K562 (cell line): Measurements from ENCODE around the gene INSIG1. TPM values are rescaled to one million over a fixed set of nuclear protein-coding genes. Genes with fewer than 3 reads are reported as not detected.

ENCODE experiments used
- C11orf30 ChIP-seq: fragments of 450-650 bp; IDR thresholded peaks from 2 replicates; pipeline ENCODE4 v1.6.1; 2016; ENCODE audit warnings: low read depth, mild to moderate bottlenecking
- CCAR2 ChIP-seq: fragments of 200-400 bp; formaldehyde crosslinking; IDR thresholded peaks from 2 replicates; pipeline ENCODE4 v1.6.1; 2017; ENCODE audit warnings: mild to moderate bottlenecking, low read depth, low read length
- DACH1 ChIP-seq: fragments of 450-650 bp; IDR thresholded peaks from 2 replicates; pipeline ENCODE4 v1.6.1; 2018; ENCODE audit not compliant: partially characterized antibody
- FIP1L1 ChIP-seq: fragments of 200-400 bp; formaldehyde crosslinking; IDR thresholded peaks from 2 replicates; pipeline ENCODE4 v1.6.1; 2018; ENCODE audit warnings: mild to moderate bottlenecking, low read depth, low read length; ENCODE audit not compliant: poor library complexity, severe bottlenecking
- MCM7 ChIP-seq, 2 experiments: fragments of 450-650 bp; IDR thresholded peaks; 2 replicates each; pipeline ENCODE4 v1.6.1; 2016 to 2018
- MTA2 ChIP-seq: fragments of 450-650 bp; IDR thresholded peaks from 2 replicates; pipeline ENCODE4 v1.6.1; 2016; ENCODE audit warnings: low read depth
- TAF7 ChIP-seq: fragments of 450-650 bp; IDR thresholded peaks from 2 replicates; pipeline ENCODE4 v1.6.1; 2016; ENCODE audit warnings: missing genetic modification characterization, missing compliant biosample characterization
- polyA plus RNA-seq, 8 experiments: library from polyadenylated mRNA; depleted of rRNA in 4 of 8; stranded (reverse) in 5 of 8; unstranded in 3 of 8; fragments of >200 nt; fragmentation: Nextera tagmentation in 2 of 8; fragmentation: Illumina TruSeq in 1 of 8; extraction: Ambion mirVana in 2 of 8; extraction: Trizol in 1 of 8; gene quantifications; 2 replicates each; pipeline versions ENCODE4 v1.2.1 to v1.2.3, GENCODE V29; 2011 to 2014; ENCODE audit warnings: inconsistent platforms in 1 of 8, missing spikeins in 1 of 8
- total RNA-seq, 7 experiments: library from RNA; depleted of rRNA in 6 of 7; stranded (reverse); fragments of >200 nt in 6 of 7; fragmentation: Illumina TruSeq in 2 of 7; extraction: Trizol in 2 of 7; gene quantifications; 2 replicates each; pipeline versions ENCODE4 v1.2.1 to v1.2.3, GENCODE V29; 2011 to 2021; ENCODE audit warnings: low replicate concordance in 1 of 7
- TF ChIP-seq, protein P1 (sequence below): fragments of 450-650 bp; formaldehyde crosslinking; IDR thresholded peaks from 2 replicates; pipeline ENCODE4 v1.4.0; 2020; ENCODE audit warnings: mild to moderate bottlenecking, mixed read lengths
- TF ChIP-seq, protein P2 (sequence below), 2 experiments: fragments of 450-650 bp; IDR thresholded peaks; 2 replicates each; pipeline ENCODE4 v1.6.1; 2016
- TF ChIP-seq, protein P3 (sequence below): IDR thresholded peaks from 2 replicates; pipeline ENCODE4 v1.6.1; 2011; ENCODE audit not compliant: insufficient read length; ENCODE audit errors: extremely low read depth

The INSIG1 gene
- total and polyA plus RNA-seq, 9 of the 15 experiments (the other 6 are each of a cell fraction or from before 2014, with no cell fraction given) = 57.1 to 787 (median 238) TPM

DNA sequence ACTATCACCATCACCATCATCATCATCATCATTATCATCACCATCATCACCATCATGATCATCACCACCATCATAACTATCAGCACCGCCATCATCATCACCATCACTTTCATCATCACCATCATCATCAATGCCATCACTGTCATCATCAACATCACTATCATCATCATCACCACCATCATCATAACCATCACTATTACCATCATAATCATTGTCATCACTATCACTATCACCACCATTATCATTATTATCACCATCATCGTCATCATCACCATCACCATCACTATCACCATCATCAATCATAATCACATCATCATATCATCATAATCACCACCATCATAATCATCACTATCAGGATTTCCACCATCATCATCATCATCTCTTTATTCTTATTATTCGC lies 20.6 kb downstream of the INSIG1 start (continued):
- TF ChIP-seq, protein P1, sequence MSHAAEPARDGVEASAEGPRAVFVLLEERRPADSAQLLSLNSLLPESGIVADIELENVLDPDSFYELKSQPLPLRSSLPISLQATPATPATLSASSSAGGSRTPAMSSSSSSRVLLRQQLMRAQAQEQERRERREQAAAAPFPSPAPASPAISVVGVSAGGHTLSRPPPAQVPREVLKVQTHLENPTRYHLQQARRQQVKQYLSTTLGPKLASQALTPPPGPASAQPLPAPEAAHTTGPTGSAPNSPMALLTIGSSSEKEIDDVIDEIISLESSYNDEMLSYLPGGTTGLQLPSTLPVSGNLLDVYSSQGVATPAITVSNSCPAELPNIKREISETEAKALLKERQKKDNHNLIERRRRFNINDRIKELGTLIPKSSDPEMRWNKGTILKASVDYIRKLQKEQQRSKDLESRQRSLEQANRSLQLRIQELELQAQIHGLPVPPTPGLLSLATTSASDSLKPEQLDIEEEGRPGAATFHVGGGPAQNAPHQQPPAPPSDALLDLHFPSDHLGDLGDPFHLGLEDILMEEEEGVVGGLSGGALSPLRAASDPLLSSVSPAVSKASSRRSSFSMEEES (CRISPR knock-in tag) = no peak
- TF ChIP-seq C11orf30 = no peak
- TF ChIP-seq, protein P2, sequence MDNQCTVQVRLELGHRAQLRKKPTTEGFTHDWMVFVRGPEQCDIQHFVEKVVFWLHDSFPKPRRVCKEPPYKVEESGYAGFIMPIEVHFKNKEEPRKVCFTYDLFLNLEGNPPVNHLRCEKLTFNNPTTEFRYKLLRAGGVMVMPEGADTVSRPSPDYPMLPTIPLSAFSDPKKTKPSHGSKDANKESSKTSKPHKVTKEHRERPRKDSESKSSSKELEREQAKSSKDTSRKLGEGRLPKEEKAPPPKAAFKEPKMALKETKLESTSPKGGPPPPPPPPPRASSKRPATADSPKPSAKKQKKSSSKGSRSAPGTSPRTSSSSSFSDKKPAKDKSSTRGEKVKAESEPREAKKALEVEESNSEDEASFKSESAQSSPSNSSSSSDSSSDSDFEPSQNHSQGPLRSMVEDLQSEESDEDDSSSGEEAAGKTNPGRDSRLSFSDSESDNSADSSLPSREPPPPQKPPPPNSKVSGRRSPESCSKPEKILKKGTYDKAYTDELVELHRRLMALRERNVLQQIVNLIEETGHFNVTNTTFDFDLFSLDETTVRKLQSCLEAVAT (IDR thresholded peaks at IDR 0.05) = peak; percentile 37 to 70; a peak in 2 of 4 replicates
- no peak for TF ChIP-seq CCAR2
- TF ChIP-seq, protein P3, sequence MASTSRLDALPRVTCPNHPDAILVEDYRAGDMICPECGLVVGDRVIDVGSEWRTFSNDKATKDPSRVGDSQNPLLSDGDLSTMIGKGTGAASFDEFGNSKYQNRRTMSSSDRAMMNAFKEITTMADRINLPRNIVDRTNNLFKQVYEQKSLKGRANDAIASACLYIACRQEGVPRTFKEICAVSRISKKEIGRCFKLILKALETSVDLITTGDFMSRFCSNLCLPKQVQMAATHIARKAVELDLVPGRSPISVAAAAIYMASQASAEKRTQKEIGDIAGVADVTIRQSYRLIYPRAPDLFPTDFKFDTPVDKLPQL = no peak
- TF ChIP-seq FIP1L1 = no peak
- TF ChIP-seq MCM7 (IDR thresholded peaks at IDR 0.05) = peak in 1 of 2 experiments; percentile 72; a peak in 1 of 4 replicates
- peak; percentile 35 for TF ChIP-seq DACH1
- no peak for TF ChIP-seq TAF7 (tag)
- TF ChIP-seq MTA2 = 0 out of 2 replicates have a peak, but pooled peaks have one; percentile 17
